A549 (cell line): ENCODE measurements around the gene BNIP5. TPM values are rescaled to one million over a fixed set of nuclear protein-coding genes. Genes with fewer than 3 reads are reported as not detected.

Source experiments
- ATAC-seq, 2 experiments: fragments of 200-7000 bp in 1 of 2; fragments of >200 bp in 1 of 2; cut with Nextera tagmentation in 1 of 2; cut with Tn5 transposase in 1 of 2; 3 replicates each; pipeline versions ENCODE4 v1.8.0 to v1.9.1; 2018 to 2020; ENCODE audit warnings: mild to moderate bottlenecking in 1 of 2, moderate library complexity in 1 of 2
- CTCF ChIA-PET: fragments of 300-600 bp; sonication (Branson Sonifier 250); formaldehyde crosslinking; extraction: SDS; loops from one replicate; lab custom pipeline; 2021; ENCODE audit warnings: antibody characterized with exemption, inconsistent platforms; lab: Yijun Ruan, JAX
- POLR2A ChIA-PET: fragments of 350-600 bp; formaldehyde crosslinking; extraction: SDS; loops from one replicate; lab custom pipeline; 2021; ENCODE audit warnings: antibody characterized with exemption, inconsistent platforms; lab: Yijun Ruan, JAX
- DNase-seq, 2 experiments: peaks; one replicate each; pipeline versions ENCODE4 v3.0.0 to v3.0.0-alpha.2; 2011 to 2016; ENCODE audit warnings: low read depth in 1 of 2, low spot score in 1 of 2
- FAIRE-seq: peaks from 2 replicates; lab custom pipeline; 2011; peaks lifted over from hg19 to GRCh38; lab: Jason Lieb, UNC
- H3K27ac ChIP-seq, 2 experiments: fragments of >200 bp; sonication (Bioruptor Twin); formaldehyde crosslinking; 3 replicates each; pipeline ENCODE4 v1.5.1; 2016 to 2017
- H3K4me1 ChIP-seq: fragments of >200 bp; sonication (Bioruptor Twin); formaldehyde crosslinking; 3 replicates; pipeline ENCODE4 v1.6.1; 2016
- H3K4me2 ChIP-seq: fragments of >200 bp; sonication (Bioruptor Twin); formaldehyde crosslinking; 3 replicates; pipeline ENCODE4 v1.6.1; 2016
- H3K4me3 ChIP-seq: fragments of >200 bp; sonication (Bioruptor Twin); formaldehyde crosslinking; 3 replicates; pipeline ENCODE4 v1.5.1; 2016
- H3K9me3 ChIP-seq: fragments of >200 bp; sonication (Bioruptor Twin); formaldehyde crosslinking; 3 replicates; pipeline ENCODE4 v1.6.1; 2016
- CBX8 ChIP-seq: fragments of 200-600 bp; sonication (generic); IDR thresholded peaks from 2 replicates; pipeline ENCODE4 v1.6.1; 2016
- CHD2 ChIP-seq: fragments of 150-350 bp; IDR thresholded peaks from 2 replicates; pipeline ENCODE4 v1.6.1; 2014; ENCODE audit warnings: low read length; ENCODE audit not compliant: partially characterized antibody
- CHD4 ChIP-seq: fragments of 200-600 bp; sonication (generic); IDR thresholded peaks from 2 replicates; pipeline ENCODE4 v1.6.1; 2016; ENCODE audit warnings: antibody characterized with exemption, mild to moderate bottlenecking, borderline replicate concordance
- EHF ChIP-seq: fragments of 250-450 bp; sonication (Bioruptor Pico); IDR thresholded peaks from 2 replicates; pipeline ENCODE4 v1.5.0; 2020; ENCODE audit warnings: mild to moderate bottlenecking
- EHMT2 ChIP-seq: fragments of 200-600 bp; sonication (generic); IDR thresholded peaks from 2 replicates; pipeline ENCODE4 v1.6.1; 2016; ENCODE audit warnings: antibody characterized with exemption, low read depth, mild to moderate bottlenecking, moderate library complexity
- HOXA7 ChIP-seq: fragments of 250-450 bp; sonication (Bioruptor Pico); IDR thresholded peaks from 2 replicates; pipeline ENCODE4 v1.5.0; 2020; ENCODE audit warnings: mild to moderate bottlenecking, moderate library complexity
- KDM1A ChIP-seq: fragments of 200-600 bp; sonication (generic); IDR thresholded peaks from 2 replicates; pipeline ENCODE4 v1.6.1; 2016; ENCODE audit warnings: low read depth, mild to moderate bottlenecking
- MAFK ChIP-seq: fragments of 450-650 bp; IDR thresholded peaks from 2 replicates; pipeline ENCODE4 v1.6.1; 2014; ENCODE audit not compliant: partially characterized antibody
- MAZ ChIP-seq: fragments of 150-350 bp; IDR thresholded peaks from 2 replicates; pipeline ENCODE4 v1.6.1; 2014; ENCODE audit warnings: antibody characterized with exemption, low read depth, low read length, borderline replicate concordance
- NR3C1 ChIP-seq: fragments of >200 bp; sonication (Bioruptor Twin); formaldehyde crosslinking; IDR thresholded peaks from 3 replicates; pipeline ENCODE4 v1.6.1; 2017
- PHF8 ChIP-seq: fragments of 200-600 bp; sonication (generic); IDR thresholded peaks from 2 replicates; pipeline ENCODE4 v1.6.1; 2016; ENCODE audit warnings: low read depth, mild to moderate bottlenecking, antibody characterized with exemption, moderate library complexity, borderline replicate concordance
- RAD21 ChIP-seq, 2 experiments: fragments of >200 bp in 1 of 2; sonication (Bioruptor Twin) in 1 of 2; formaldehyde crosslinking in 1 of 2; IDR thresholded peaks in 1 of 2; conservative IDR thresholded peaks in 1 of 2; 2 replicates in 1 of 2; 3 replicates in 1 of 2; pipeline ENCODE4 v1.6.1; 2012 to 2018; ENCODE audit warnings: inconsistent platforms in 1 of 2
- SMC3 ChIP-seq: fragments of >200 bp; sonication (Bioruptor Twin); formaldehyde crosslinking; IDR thresholded peaks from 3 replicates; pipeline ENCODE4 v1.6.1; 2018; ENCODE audit warnings: inconsistent platforms
- SREBF2 ChIP-seq: fragments of 450-650 bp; IDR thresholded peaks from 2 replicates; pipeline ENCODE4 v1.6.1; 2014; ENCODE audit warnings: mild to moderate bottlenecking, moderate library complexity
- TFCP2L1 ChIP-seq: fragments of 250-450 bp; sonication (Bioruptor Pico); IDR thresholded peaks from 2 replicates; pipeline ENCODE4 v1.5.0; 2021; ENCODE audit warnings: mild to moderate bottlenecking
- TP53 ChIP-seq: fragments of 250-450 bp; sonication (Bioruptor Pico); IDR thresholded peaks from 2 replicates; pipeline ENCODE4 v1.5.0; 2021; ENCODE audit warnings: mild to moderate bottlenecking, moderate library complexity
- ZC3H11A ChIP-seq: fragments of 450-650 bp; IDR thresholded peaks from 2 replicates; pipeline ENCODE4 v1.6.1; 2014; ENCODE audit warnings: antibody characterized with exemption, mild to moderate bottlenecking
- ZNF302 ChIP-seq: fragments of 250-450 bp; sonication (Bioruptor Pico); IDR thresholded peaks from 2 replicates; pipeline ENCODE4 v1.9.0; 2021; ENCODE audit warnings: inconsistent platforms, mild to moderate bottlenecking, moderate library complexity
- ZSCAN20 ChIP-seq: fragments of 250-450 bp; sonication (Bioruptor Pico); IDR thresholded peaks from 2 replicates; pipeline ENCODE4 v1.8.0; 2022; ENCODE audit warnings: mild to moderate bottlenecking, moderate library complexity
- WGBS: methylation state at CpG from one replicate; pipeline ENCODE4 v1.1.6; 2017; ENCODE audit errors: missing lambda C conversion rate; 5-methylcytosine and 5-hydroxymethylcytosine counted together
- polyA plus RNA-seq, 4 experiments: library from polyadenylated mRNA; depleted of rRNA in 3 of 4; stranded (reverse); fragments of >200 nt; fragmentation: RNase III in 1 of 4; extraction: RNeasy Plus Mini Kit Qiagen cat#74134 plus additional on column Dnase treatment in 1 of 4; gene quantifications; 2 replicates in 3 of 4; 3 replicates in 1 of 4; pipeline ENCODE4 v1.2.3, GENCODE V29; 2011 to 2017
- TF ChIP-seq, protein P1 (sequence below): IDR thresholded peaks from 2 replicates; pipeline ENCODE4 v1.6.1; 2012; ENCODE audit warnings: low read depth, borderline replicate concordance
- TF ChIP-seq, protein P2 (sequence below): fragments of 450-650 bp; IDR thresholded peaks from 2 replicates; pipeline ENCODE4 v1.6.1; 2014; ENCODE audit warnings: antibody characterized with exemption
- TF ChIP-seq, protein P3 (sequence below): IDR thresholded peaks from 2 replicates; pipeline ENCODE4 v1.6.1; 2012
- TF ChIP-seq, protein P4 (sequence below): fragments of >200 bp; sonication (Bioruptor Twin); formaldehyde crosslinking; IDR thresholded peaks from 3 replicates; pipeline ENCODE4 v1.5.1; 2016

BNIP5 gene
- polyA plus RNA-seq, 2 of the 4 experiments (the other 2 are of a cell fraction) = not detected

DNA sequence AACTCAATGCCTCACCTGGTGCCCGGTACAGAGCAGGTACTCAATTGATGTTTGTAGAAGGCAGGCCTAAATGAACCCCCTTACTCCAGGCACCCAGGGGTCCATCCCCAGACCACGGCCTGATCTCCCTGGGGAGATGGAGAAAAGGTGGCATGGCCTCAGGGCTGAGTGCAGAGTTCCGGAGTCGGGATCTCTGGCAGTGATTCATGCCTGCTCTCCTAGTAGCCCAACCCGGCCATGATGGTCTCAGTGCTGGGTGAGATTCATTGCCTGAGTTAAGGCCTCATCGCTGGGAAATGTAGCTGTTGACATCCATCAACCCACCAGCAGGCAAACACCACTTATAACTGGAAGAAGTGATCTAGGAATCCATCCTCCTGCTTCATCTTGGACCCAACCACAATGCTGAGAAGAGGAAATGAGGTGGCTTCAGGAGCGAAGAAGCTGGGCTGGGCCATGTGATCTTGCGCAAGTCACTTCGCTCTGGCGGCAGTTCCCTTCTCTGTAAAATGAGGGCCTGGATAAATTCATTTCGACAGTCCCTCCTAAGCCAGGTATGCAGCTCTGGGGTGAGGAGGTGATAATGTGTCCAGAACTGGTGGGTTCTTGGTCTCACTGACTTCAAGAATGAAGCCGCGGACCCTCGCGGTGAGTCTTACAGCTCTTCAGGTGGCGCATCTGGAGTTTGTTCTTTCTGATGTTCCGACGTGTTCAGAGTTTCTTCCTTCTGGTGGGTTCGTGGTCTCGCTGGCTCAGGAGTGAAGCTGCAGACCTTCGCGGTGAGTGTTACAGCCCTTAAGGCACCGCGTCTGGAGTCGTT lies 26.1 kb upstream of the BNIP5 start:
- H3K27ac ChIP-seq = no peak overlapping the region
- H3K4me1 ChIP-seq = 0 out of 3 replicates have a peak, but pooled peaks cover 6% of the 10 kb centered on the region
- ChIA-PET CTCF (interaction anchor here (3.1 to 5.1 kb wide), 2 partner anchors 8 to 22 kb away, joined by 23 to 32 read pairs; no protein-coding TSS in a partner anchor), POLR2A (no interaction called here)
- FAIRE-seq = no peak
- H3K9me3 ChIP-seq = no peaks in the 10 kb centered on the region
- TF ChIP-seq KDM1A = no peak
- TF ChIP-seq, protein P1, sequence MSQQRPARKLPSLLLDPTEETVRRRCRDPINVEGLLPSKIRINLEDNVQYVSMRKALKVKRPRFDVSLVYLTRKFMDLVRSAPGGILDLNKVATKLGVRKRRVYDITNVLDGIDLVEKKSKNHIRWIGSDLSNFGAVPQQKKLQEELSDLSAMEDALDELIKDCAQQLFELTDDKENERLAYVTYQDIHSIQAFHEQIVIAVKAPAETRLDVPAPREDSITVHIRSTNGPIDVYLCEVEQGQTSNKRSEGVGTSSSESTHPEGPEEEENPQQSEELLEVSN = no peak
- no peak for TF ChIP-seq MAZ
- TF ChIP-seq NR3C1 = no peak
- no peak for TF ChIP-seq ZSCAN20
- TF ChIP-seq ZNF302 (CRISPR knock-in tag) = no peak
- TF ChIP-seq, protein P2, sequence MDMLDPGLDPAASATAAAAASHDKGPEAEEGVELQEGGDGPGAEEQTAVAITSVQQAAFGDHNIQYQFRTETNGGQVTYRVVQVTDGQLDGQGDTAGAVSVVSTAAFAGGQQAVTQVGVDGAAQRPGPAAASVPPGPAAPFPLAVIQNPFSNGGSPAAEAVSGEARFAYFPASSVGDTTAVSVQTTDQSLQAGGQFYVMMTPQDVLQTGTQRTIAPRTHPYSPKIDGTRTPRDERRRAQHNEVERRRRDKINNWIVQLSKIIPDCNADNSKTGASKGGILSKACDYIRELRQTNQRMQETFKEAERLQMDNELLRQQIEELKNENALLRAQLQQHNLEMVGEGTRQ = no peak
- no peak for TF ChIP-seq EHF (CRISPR knock-in tag)
- no peak for TF ChIP-seq CHD2
- TF ChIP-seq EHMT2 = no peak
- TF ChIP-seq PHF8 = no peak
- no peak for TF ChIP-seq HOXA7 (CRISPR knock-in tag)
- TF ChIP-seq MAFK = no peak
- no peak for TF ChIP-seq CHD4
- no peak for ATAC-seq
- WGBS = 95% methylated on average over 24 of the region's 25 CpGs
- DNase-seq = no peak
- no peak overlapping the region for H3K4me3 ChIP-seq
- no peak overlapping the region for H3K4me2 ChIP-seq

DNA sequence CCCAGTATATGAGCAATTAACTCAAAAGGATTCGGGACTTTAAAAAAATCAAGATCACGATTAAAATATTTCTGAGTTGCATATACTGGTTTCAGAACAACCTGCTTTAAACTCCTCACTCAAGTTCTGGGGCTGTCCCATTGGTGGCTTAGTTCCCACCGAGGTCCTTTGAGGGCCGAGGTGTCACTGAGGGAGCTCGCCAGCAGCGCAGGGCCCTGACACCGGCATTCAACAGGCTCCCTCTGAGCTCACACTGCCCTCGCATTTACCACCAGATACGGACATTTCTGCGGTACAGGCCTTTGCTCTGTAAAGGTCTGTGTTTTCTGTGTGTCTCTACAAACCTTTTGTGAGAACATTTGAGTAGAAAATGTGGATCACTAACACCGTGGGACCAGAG lies 24.4 kb upstream of the BNIP5 start:
- ChIA-PET CTCF (interaction anchor here (0.6 to 5.3 kb wide), 16 partner anchors 9 to 606 kb away, joined by 3 to 46 read pairs (median 4); no protein-coding TSS in a partner anchor), POLR2A (no interaction called here)
- Histone ChIP-seq H3K4me2 (no peak overlapping the region), H3K27ac (no peak overlapping the region), H3K4me1 (0 out of 3 replicates have a peak, but pooled peaks cover 6% of the 10 kb centered on the region), H3K4me3 (no peak overlapping the region), H3K9me3 (no peaks in the 10 kb centered on the region)
- FAIRE-seq (no peak), ATAC-seq (no peak), DNase-seq (no peak)
- 81% methylated on average over 9 of the region's 11 CpGs for WGBS
- no peak for TF ChIP-seq TP53 (CRISPR knock-in tag)
- no peak for TF ChIP-seq TFCP2L1 (CRISPR knock-in tag)
- TF ChIP-seq, protein P2 = no peak
- TF ChIP-seq, protein P3, sequence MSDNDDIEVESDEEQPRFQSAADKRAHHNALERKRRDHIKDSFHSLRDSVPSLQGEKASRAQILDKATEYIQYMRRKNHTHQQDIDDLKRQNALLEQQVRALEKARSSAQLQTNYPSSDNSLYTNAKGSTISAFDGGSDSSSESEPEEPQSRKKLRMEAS = no peak

DNA sequence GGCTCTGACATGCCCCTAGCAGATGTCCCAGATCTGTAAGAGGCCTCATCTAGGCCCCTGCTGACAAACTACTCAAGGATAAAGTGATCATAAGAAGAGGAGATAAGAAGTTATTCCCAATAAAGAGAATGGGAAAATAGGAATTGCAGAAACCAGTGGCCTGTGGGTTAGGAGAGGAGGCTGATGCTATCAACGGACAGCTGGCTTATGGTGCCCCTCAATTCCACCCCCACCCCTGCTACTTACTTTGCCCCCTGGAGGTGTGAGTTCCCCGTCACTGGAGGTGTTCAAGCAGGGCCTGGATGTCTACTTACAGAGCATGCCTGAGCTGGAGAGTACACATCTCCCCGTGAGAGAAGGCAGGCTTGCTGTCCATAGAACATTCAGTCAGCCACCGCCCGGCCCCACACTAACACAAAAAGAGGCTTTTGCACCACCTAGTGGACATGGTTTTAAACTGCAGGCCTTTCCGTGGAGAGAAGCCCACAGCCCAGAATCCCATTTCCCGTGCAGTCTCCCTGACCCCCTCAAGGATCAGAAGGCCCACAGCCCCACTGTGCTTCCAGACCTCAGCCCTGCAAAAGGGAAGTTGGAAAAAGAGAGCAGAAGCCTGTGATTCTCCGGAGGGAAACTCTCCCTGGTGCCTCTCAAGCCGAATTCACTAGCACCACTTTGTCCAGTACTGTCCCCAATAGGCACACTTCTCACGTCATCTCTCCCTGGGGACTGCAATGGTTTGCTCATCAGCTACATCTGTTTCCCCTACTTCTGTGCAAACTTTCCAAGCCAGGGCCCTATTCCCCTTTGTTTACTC lies 23.8 kb upstream of the BNIP5 start:
- Histone ChIP-seq H3K9me3 (no peaks in the 10 kb centered on the region), H3K4me3 (no peak overlapping the region), H3K27ac (no peak overlapping the region), H3K4me2 (peak overlapping the region; percentile 26; the same call in 1 of the 3 replicates), H3K4me1 (0 out of 3 replicates have a peak, but pooled peaks cover 6% of the 10 kb centered on the region)
- DNase-seq (peak; percentile 53 to 68), FAIRE-seq (no peak), ATAC-seq (peak; percentile 90 to 96)
- TF ChIP-seq SMC3 (peak; percentile 53), SREBF2 (no peak), HOXA7 (CRISPR knock-in tag) (no peak), EHF (CRISPR knock-in tag) (no peak), ZC3H11A (no peak), RAD21 (conservative IDR thresholded peaks at IDR 0.05 in 1 of 2, IDR thresholded peaks at IDR 0.05 in 1 of 2) (peak; percentile 78 to 84), CBX8 (no peak)
- TF ChIP-seq, protein P4, sequence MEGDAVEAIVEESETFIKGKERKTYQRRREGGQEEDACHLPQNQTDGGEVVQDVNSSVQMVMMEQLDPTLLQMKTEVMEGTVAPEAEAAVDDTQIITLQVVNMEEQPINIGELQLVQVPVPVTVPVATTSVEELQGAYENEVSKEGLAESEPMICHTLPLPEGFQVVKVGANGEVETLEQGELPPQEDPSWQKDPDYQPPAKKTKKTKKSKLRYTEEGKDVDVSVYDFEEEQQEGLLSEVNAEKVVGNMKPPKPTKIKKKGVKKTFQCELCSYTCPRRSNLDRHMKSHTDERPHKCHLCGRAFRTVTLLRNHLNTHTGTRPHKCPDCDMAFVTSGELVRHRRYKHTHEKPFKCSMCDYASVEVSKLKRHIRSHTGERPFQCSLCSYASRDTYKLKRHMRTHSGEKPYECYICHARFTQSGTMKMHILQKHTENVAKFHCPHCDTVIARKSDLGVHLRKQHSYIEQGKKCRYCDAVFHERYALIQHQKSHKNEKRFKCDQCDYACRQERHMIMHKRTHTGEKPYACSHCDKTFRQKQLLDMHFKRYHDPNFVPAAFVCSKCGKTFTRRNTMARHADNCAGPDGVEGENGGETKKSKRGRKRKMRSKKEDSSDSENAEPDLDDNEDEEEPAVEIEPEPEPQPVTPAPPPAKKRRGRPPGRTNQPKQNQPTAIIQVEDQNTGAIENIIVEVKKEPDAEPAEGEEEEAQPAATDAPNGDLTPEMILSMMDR = peak; percentile 65
- ChIA-PET CTCF (interaction anchor here (0.6 to 5.3 kb wide), 27 partner anchors 8 to 606 kb away, joined by 3 to 46 read pairs (median 4); no protein-coding TSS in a partner anchor), POLR2A (no interaction called here)
- 31% methylated on average over 6 of the region's 10 CpGs for WGBS
